Mesenchymal stem cell (in vitro differentiated cells and primary cell): ENCODE data around the gene ITPKB.

Experiments used
- DNase-seq: peaks from one replicate; pipeline ENCODE4 v3.0.0-alpha.2; 2013
- H2AFZ ChIP-seq: one replicate; pipeline ENCODE4 v1.6.1; 2013; ENCODE audit warnings: low read depth, mild to moderate bottlenecking, control low read depth, inconsistent platforms, low read length, moderate library complexity
- H2AK5ac ChIP-seq: 2 replicates; pipeline ENCODE4 v1.6.1; 2013; ENCODE audit warnings: low read length, moderate library complexity, mild to moderate bottlenecking, inconsistent platforms; ENCODE audit not compliant: severe bottlenecking
- H2BK120ac ChIP-seq: one replicate; pipeline ENCODE4 v1.6.1; 2013; ENCODE audit warnings: low read depth, mild to moderate bottlenecking, inconsistent platforms, low read length, moderate library complexity
- H2BK12ac ChIP-seq, 2 experiments: one replicate each; pipeline ENCODE4 v1.6.1; 2013; ENCODE audit warnings: inconsistent platforms in 2 of 2, low read length in 2 of 2, mild to moderate bottlenecking in 2 of 2, moderate library complexity in 2 of 2, control low read depth in 1 of 2
- H2BK15ac ChIP-seq: one replicate; pipeline ENCODE4 v1.6.1; 2013; ENCODE audit warnings: mild to moderate bottlenecking, low read depth, inconsistent platforms; ENCODE audit not compliant: poor library complexity, severe bottlenecking
- H2BK5ac ChIP-seq: 2 replicates; pipeline ENCODE4 v1.6.1; 2013; ENCODE audit warnings: low read depth, mild to moderate bottlenecking, low read length, control low read depth, inconsistent platforms; ENCODE audit not compliant: poor library complexity, severe bottlenecking
- H3K14ac ChIP-seq, 2 experiments: one replicate each; pipeline ENCODE4 v1.6.1; 2013; ENCODE audit warnings: inconsistent platforms in 2 of 2, low read length in 2 of 2, control low read depth in 1 of 2, mild to moderate bottlenecking in 1 of 2, moderate library complexity in 1 of 2
- H3K18ac ChIP-seq, 2 experiments: one replicate each; pipeline ENCODE4 v1.6.1; 2013; ENCODE audit warnings: inconsistent platforms in 2 of 2, low read length in 2 of 2, control low read depth in 1 of 2, low read depth in 1 of 2, mild to moderate bottlenecking in 1 of 2
- H3K23ac ChIP-seq, 2 experiments: one replicate each; pipeline ENCODE4 v1.6.1; 2013; ENCODE audit warnings: inconsistent platforms in 2 of 2, low read length in 2 of 2, mild to moderate bottlenecking in 2 of 2, moderate library complexity in 2 of 2, control low read depth in 1 of 2
- H3K27ac ChIP-seq: 2 replicates; pipeline ENCODE4 v1.5.1; 2013; ENCODE audit warnings: mild to moderate bottlenecking, moderate library complexity, low read length, control low read depth, inconsistent platforms; ENCODE audit not compliant: poor library complexity, severe bottlenecking
- H3K27me3 ChIP-seq, 2 experiments: 2 replicates each; pipeline versions ENCODE4 v1.6.1 to v1.7.0; 2013; ENCODE audit warnings: low read length in 2 of 2, mild to moderate bottlenecking in 2 of 2, moderate library complexity in 2 of 2, control low read depth in 1 of 2, inconsistent platforms in 1 of 2; ENCODE audit not compliant: control insufficient read depth in 1 of 2, insufficient read depth in 1 of 2
- H3K36me3 ChIP-seq, 2 experiments: 2 replicates each; pipeline versions ENCODE4 v1.6.1 to v1.7.0; 2013; ENCODE audit warnings: low read length in 2 of 2, control low read depth in 1 of 2, inconsistent platforms in 1 of 2, low read depth in 1 of 2, mild to moderate bottlenecking in 1 of 2; ENCODE audit not compliant: insufficient read depth in 2 of 2, control insufficient read depth in 1 of 2
- H3K4ac ChIP-seq, 2 experiments: one replicate each; pipeline ENCODE4 v1.6.1; 2013; ENCODE audit warnings: inconsistent platforms in 2 of 2, low read length in 2 of 2, mild to moderate bottlenecking in 2 of 2, moderate library complexity in 2 of 2, control low read depth in 1 of 2, low read depth in 1 of 2
- H3K4me1 ChIP-seq: 2 replicates; pipeline ENCODE4 v1.6.1; 2013; ENCODE audit warnings: low read depth, low read length, control low read depth; ENCODE audit not compliant: control insufficient read depth, insufficient read depth
- H3K4me2 ChIP-seq: 2 replicates; pipeline ENCODE4 v1.6.1; 2013; ENCODE audit warnings: low read length, mild to moderate bottlenecking, inconsistent platforms; ENCODE audit not compliant: poor library complexity, severe bottlenecking
- H3K4me3 ChIP-seq, 2 experiments: 2 replicates each; pipeline versions ENCODE4 v1.5.1 to v1.7.0; 2013; ENCODE audit warnings: low read length in 2 of 2, mild to moderate bottlenecking in 2 of 2, control low read depth in 1 of 2, low read depth in 1 of 2; ENCODE audit not compliant: insufficient read depth in 1 of 2
- H3K79me1 ChIP-seq: replicated peaks from 2 replicates; pipeline ENCODE4 v1.6.1; 2013; ENCODE audit warnings: mild to moderate bottlenecking, control low read depth, low read length, inconsistent platforms; ENCODE audit not compliant: poor library complexity, severe bottlenecking
- H3K9ac ChIP-seq: 2 replicates; pipeline ENCODE4 v1.7.0; 2013; ENCODE audit warnings: mild to moderate bottlenecking, low read length, moderate library complexity
- H3K9me3 ChIP-seq: 2 replicates; pipeline ENCODE4 v1.7.0; 2013; ENCODE audit warnings: mild to moderate bottlenecking, low read length; ENCODE audit not compliant: control insufficient read depth
- H4K8ac ChIP-seq: one replicate; pipeline ENCODE4 v1.6.1; 2013; ENCODE audit warnings: inconsistent platforms, mild to moderate bottlenecking, low read length, moderate library complexity
- H4K91ac ChIP-seq: one replicate; pipeline ENCODE4 v1.6.1; 2013; ENCODE audit warnings: mild to moderate bottlenecking, low read length, inconsistent platforms
- WGBS: methylation state at CpG from one replicate; pipeline ENCODE4 v1.1.7; 2013; ENCODE audit warnings: mixed read lengths; 5-methylcytosine and 5-hydroxymethylcytosine counted together

Gene ITPKB

GRCh38 chr1:226700861-226701260 is 38.2 kb downstream of the ITPKB start:
- 97% methylated on average over 5 of the region's 5 CpGs for WGBS
- Histone ChIP-seq H3K4me1 (peaks cover 15% of the 10 kb centered on the region), H4K8ac (no peak overlapping the region), H3K18ac (no peak overlapping the region), H2BK5ac (no peak overlapping the region), H2AFZ (no peak overlapping the region), H3K23ac (no peak overlapping the region), H2BK15ac (no peak overlapping the region), H3K14ac (no peak overlapping the region), H3K4me3 (no peak overlapping the region), H3K9ac (no peak overlapping the region), H3K4me2 (no peak overlapping the region), H2BK120ac (no peak overlapping the region), H2BK12ac (no peak overlapping the region), H4K91ac (no peak overlapping the region), H3K79me1 (peaks cover 20% of the 10 kb centered on the region), H3K9me3 (no peaks in the 10 kb centered on the region), H2AK5ac (no peak overlapping the region), H3K4ac (no peak overlapping the region), H3K27ac (no peak overlapping the region), H3K27me3 (no peaks in the 10 kb centered on the region), H3K36me3 (peaks cover 5 to 8% of the 10 kb centered on the region in 2 experiments)
- no peak for DNase-seq

GRCh38 chr1:226699166-226699565 is 39.9 kb downstream of the ITPKB start:
- H4K91ac ChIP-seq = no peak overlapping the region
- H2AK5ac ChIP-seq = no peak overlapping the region
- no peak overlapping the region for H3K4ac ChIP-seq
- no peak overlapping the region for H2AFZ ChIP-seq
- no peak overlapping the region for H2BK5ac ChIP-seq
- DNase-seq = no peak
- no peaks in the 10 kb centered on the region for H3K9me3 ChIP-seq
- peaks cover 15% of the 10 kb centered on the region for H3K4me1 ChIP-seq
- H3K79me1 ChIP-seq = peaks cover 23% of the 10 kb centered on the region
- no peak overlapping the region for H2BK12ac ChIP-seq
- no peak overlapping the region for H3K4me2 ChIP-seq
- H4K8ac ChIP-seq = no peak overlapping the region
- WGBS = 96% methylated on average over 7 of the region's 7 CpGs
- no peak overlapping the region for H2BK15ac ChIP-seq
- no peak overlapping the region for H3K4me3 ChIP-seq
- no peak overlapping the region for H3K27ac ChIP-seq
- H3K9ac ChIP-seq = no peak overlapping the region
- no peak overlapping the region for H2BK120ac ChIP-seq
- H3K23ac ChIP-seq = no peak overlapping the region
- H3K14ac ChIP-seq = no peak overlapping the region
- H3K18ac ChIP-seq = no peak overlapping the region
- peaks cover 2 to 8% of the 10 kb centered on the region in 2 experiments for H3K36me3 ChIP-seq
- no peaks in the 10 kb centered on the region for H3K27me3 ChIP-seq

- no peak overlapping the region for H3K18ac ChIP-seq
- peaks cover 21% of the 10 kb centered on the region for H3K79me1 ChIP-seq
- peak overlapping the region in 1 of 2 experiments; percentile 20 for H3K4ac ChIP-seq
- no peak overlapping the region for H3K4me3 ChIP-seq
- H4K8ac ChIP-seq = no peak overlapping the region
- H2BK12ac ChIP-seq = peak overlapping the region in 1 of 2 experiments; percentile 12
- H3K4me2 ChIP-seq = no peak overlapping the region
- no peak overlapping the region for H2AFZ ChIP-seq
- H3K9ac ChIP-seq = no peak overlapping the region
- H3K36me3 ChIP-seq = peaks cover 2 to 8% of the 10 kb centered on the region in 2 experiments
- H3K9me3 ChIP-seq = no peaks in the 10 kb centered on the region
- H3K27me3 ChIP-seq = no peaks in the 10 kb centered on the region
- DNase-seq = no peak
- no peak overlapping the region for H2BK5ac ChIP-seq
- H2AK5ac ChIP-seq = no peak overlapping the region
- H2BK15ac ChIP-seq = no peak overlapping the region
- H3K4me1 ChIP-seq = peaks cover 14% of the 10 kb centered on the region
- no peak overlapping the region for H3K23ac ChIP-seq
- H3K27ac ChIP-seq = no peak overlapping the region
- no peak overlapping the region for H3K14ac ChIP-seq
- no peak overlapping the region for H4K91ac ChIP-seq
- no peak overlapping the region for H2BK120ac ChIP-seq
Measured at GRCh38 chr1:226698659-226699058, 40.4 kb downstream of the ITPKB start.

GRCh38 chr1:226697929-226698544 is 41.0 kb downstream of the ITPKB start:
- Histone ChIP-seq H3K27me3 (no peaks in the 10 kb centered on the region), H3K9ac (no peak overlapping the region), H4K8ac (no peak overlapping the region), H3K4me1 (peaks cover 14% of the 10 kb centered on the region), H2AFZ (no peak overlapping the region), H3K18ac (peak overlapping the region in 1 of 2 experiments; percentile 42), H3K4me2 (no peak overlapping the region), H2BK120ac (no peak overlapping the region), H3K4ac (peak overlapping the region in 1 of 2 experiments; percentile 16), H3K36me3 (peaks cover 2 to 8% of the 10 kb centered on the region in 2 experiments), H4K91ac (no peak overlapping the region), H3K27ac (no peak overlapping the region), H3K79me1 (peaks cover 21% of the 10 kb centered on the region), H2AK5ac (no peak overlapping the region), H3K23ac (no peak overlapping the region), H3K14ac (no peak overlapping the region), H2BK15ac (no peak overlapping the region), H2BK12ac (no peak overlapping the region), H3K9me3 (no peaks in the 10 kb centered on the region), H3K4me3 (no peak overlapping the region), H2BK5ac (no peak overlapping the region)
- no peak for DNase-seq
- WGBS = 86% methylated on average over 4 of the region's 5 CpGs
